ENCODE data around the gene FOXRED1.
A peak's percentile ranks its signal among the peaks of the same experiment; 100 is the strongest.
"Not testable (repeated sequence)": the region's sequence is repeated elsewhere in the genome, so short reads cannot be mapped to it uniquely, and the experiment has no call there.

FOXRED1 gene

GRCh38 chr11:126268708-126269579 lies at the start of gene FOXRED1, which contains the start of gene SRPRA:
Gene FOXRED1, plus strand, starts transcription at chr11:126269154. Its CDS starts 53 bp downstream, at chr11:126269207.
Gene SRPRA, minus strand, starts transcription at chr11:126268895. Its CDS starts 91 bp downstream, at chr11:126268804.
- peak; percentile 100 for DNase-seq

GRCh38 chr11:126219547-126219946 lies 49.4 kb upstream of the FOXRED1 start:
- no peak for DNase-seq

DNA sequence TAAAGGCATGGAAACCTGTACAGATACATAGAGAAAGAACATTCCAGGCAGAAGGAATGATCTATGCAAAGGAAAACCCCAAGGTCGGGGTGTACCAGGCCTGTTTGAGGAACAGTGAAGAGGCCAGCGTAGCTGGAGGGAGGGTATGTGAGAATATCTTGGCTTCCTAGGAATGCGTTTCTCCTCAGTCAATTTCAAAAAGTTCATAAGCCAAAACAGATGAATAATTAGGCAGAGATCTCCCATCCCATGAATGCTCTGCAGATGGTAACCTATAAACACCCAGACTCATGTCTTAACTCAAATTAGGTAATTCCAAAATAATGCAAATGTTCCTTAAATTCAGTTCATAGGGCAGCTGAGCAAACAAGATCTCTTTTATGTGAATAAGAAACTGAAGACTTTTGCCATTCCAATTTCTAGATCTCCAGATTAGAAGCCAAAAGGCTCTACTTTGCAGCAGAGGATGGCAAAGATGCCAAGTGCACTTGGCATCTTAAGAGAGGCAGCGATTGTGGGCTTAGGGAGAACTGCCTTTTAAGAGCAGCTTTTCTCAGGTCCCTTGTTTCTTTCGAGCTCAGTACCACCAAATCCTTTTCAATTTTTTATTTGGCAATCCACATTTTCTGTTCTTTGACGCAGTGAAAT lies 44.2 kb upstream of the FOXRED1 start:
- DNase-seq, result no peak

DNA sequence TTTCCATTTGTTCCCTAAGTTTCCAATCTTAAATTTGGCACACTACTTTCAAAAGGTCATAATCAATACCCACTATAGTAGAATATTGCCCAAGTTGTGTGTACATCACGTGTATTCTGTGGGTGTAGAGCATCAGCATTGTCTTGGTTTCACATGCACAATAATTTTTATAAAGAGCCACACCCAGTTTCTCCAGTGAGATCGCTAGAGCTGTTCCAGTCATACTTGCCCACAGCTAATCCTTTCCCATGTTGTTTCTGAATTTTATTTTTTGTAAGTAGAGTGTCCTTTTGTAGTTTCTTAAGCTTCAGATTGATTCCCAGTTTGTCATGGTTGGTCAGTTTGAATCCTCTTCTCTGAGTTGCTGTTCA lies 43.7 kb upstream of the FOXRED1 start:
- DNase-seq, result no peak

GRCh38 chr11:126226334-126227084 lies 42.4 kb upstream of the FOXRED1 start:
- DNase-seq, result no peak

DNA sequence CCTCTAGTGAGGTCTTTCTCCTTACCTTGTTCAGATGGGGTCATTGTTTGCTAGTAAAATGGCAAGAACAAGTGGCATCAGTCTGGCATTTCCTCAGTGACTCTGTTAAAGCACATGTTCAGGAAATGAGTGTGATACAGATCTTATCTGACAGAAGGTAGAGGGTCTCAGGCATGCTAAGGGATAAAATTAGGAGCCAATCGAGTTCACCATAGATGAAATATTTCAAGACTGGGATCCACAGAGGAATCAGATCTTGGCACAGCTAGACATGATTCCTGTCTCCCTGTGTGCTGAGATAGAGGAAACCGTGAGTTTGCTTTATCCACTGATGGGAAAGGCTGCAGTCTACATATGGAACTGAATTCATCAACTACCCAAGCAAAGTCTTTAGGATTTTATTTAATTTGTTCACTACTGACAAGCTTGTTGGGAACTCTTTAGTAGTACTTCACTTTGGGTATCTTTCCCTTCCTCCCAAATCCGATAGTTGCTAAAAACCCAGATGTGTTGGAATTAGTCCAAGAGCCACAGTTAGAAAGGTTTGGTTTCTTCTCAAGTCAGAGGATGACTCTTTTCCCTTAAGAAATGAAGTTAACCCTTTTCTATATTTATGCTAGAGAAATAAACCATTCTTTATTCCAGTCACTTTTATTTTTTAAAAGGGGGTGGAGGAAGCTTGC lies 39.0 kb upstream of the FOXRED1 start:
- DNase-seq, result no peak

- DNase-seq, result no peak
Measured at GRCh38 chr11:126231725-126232459, 37.1 kb upstream of the FOXRED1 start.

GRCh38 chr11:126232683-126233082 lies 36.3 kb upstream of the FOXRED1 start:
- DNase-seq, result no peak

DNA sequence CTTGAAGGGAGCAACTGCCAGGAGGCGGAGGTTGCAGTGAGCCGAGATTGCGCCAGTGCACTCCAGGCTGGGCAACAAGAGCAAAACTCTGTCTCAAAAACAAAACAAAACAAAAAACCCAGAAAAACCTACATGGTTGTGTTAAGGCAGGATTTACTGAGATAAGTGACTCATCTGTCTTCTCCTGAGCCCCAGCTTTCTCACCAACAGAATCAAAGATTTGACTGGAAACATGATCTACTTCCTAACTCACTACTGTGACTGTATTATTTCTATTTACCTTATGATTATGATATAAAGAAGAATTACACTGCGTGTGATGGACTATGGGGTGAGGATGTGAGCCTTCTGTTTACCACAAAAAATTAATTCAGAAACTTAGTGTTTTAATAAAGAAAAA lies 35.6 kb upstream of the FOXRED1 start:
- no peak for DNase-seq

GRCh38 chr11:126246636-126247035 lies 22.3 kb upstream of the FOXRED1 start:
- no peak for DNase-seq

GRCh38 chr11:126253265-126253664 lies 15.7 kb upstream of the FOXRED1 start:
- no peak for DNase-seq

DNA sequence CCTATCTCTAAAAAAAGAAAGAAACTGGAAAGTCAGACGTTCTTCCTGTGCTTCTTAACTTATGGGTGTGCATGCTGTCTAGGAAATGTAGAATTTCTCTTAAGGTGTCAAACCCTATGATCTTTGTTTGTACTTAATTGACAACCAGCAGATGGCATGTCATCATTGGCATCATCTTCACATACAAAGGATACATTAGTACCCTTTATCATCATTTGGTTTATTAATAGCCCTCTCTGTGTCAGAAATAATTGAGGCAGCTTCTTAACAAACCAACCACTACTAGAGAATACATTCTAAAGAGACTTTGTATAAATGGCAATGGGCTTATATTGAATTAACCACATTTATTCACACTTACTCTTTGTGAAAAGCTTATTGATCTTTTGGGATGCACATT lies 14.1 kb upstream of the FOXRED1 start:
- DNase-seq, result no peak

- not testable (repeated sequence) for DNase-seq
Measured at GRCh38 chr11:126255507-126255906, 13.4 kb upstream of the FOXRED1 start.

DNA sequence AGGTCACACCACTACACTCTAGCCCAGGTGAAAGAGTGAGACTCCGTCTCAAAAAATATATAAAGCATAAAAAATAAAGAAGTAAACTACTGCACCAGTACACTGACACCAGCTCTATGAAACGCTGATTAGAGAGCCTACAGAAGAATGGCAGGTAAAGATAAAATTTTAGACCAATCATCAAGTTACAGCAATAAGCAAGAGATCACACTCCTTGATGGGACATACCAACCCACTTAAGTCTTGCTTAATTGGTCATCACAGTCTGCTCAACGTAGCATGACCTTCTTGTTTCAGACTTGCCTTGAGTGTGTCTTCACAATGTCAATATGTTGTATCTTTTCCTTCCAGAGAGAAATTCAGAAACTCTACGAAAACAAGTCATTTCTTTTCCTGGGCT lies 12.7 kb upstream of the FOXRED1 start:
- DNase-seq, result no peak

- DNase-seq, result no peak
Measured at GRCh38 chr11:126257144-126257543, 11.8 kb upstream of the FOXRED1 start.

DNA sequence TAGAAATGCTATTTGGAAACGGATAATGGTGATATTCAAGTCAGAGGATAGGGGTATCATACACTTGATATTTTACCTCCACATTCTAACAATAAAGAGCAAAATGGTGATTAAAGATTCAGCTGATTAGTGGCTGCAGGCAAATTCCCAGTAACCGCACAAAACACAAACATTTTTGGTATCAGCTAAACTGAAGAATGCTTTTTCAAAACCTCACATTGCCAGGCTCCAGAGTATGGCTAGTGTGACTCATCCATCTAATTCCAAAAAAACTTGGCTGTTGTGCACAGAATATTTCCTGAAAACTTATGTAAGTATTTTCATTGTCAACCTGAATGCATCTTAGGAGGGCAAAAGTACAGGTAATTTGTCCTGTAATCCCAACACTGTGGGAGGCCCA lies 11.2 kb upstream of the FOXRED1 start:
- DNase-seq, result no peak

DNA sequence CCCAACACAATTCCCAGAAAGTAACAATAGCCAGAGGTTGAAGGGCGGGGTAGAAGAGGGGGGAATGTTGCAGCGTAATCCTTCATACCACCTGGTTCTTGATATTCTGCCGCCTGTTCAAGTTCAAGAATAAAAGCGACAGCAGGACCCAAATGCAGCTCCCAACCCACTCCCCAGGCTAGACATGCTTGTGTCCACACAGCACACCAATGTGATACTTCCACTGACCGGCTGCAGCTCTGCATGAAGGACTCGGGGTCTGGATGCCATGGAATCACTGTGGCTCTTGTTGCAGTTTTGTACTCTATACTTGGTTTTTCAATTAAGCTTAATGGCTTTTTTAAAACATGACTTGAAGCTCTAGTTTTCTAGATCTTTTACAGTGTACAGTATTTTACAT lies 6.7 kb upstream of the FOXRED1 start:
- DNase-seq, result no peak

- no peak for DNase-seq
Measured at GRCh38 chr11:126263489-126263888, 5.5 kb upstream of the FOXRED1 start.

DNA sequence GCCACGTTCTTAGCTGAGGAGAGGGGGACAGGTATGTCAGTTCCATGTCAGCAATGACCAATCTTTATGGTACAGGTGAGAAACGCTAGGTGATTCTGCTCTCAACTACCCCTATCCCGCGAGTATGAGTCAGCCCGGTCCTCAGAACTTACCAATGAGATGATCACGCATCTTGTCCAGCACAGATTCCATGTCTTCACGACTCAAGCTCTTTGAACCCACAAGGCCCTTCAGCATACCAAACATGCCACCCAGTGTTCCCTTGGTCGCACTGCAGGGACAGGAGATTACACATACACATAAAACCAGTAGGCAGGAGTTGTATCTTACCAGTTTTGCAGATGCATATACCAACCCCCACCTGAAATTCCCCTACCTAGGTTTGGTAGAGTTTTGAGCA lies 3.1 kb upstream of the FOXRED1 start:
- no peak for DNase-seq

GRCh38 chr11:126267650-126268049 lies 1.3 kb upstream of the FOXRED1 start:
- DNase-seq, result no peak

GRCh38 chr11:126268361-126268707 lies 620 bp upstream of the FOXRED1 start:
- no peak for DNase-seq

GRCh38 chr11:126277322-126277721 lies 8.4 kb downstream of the FOXRED1 start:
- no peak for DNase-seq

All from KG1 (cell line).